RWPE2 (cell line): ENCODE data around the gene COX8C.

ENCODE experiments used
- ATAC-seq: fragments of 200-7000 bp; cut with Tn5 transposase; 3 replicates; pipeline ENCODE4 v1.9.1; 2021; ENCODE audit warnings: low read depth
- DNase-seq: peaks from one replicate; pipeline ENCODE4 v3.0.0-alpha.2; 2020; ENCODE audit warnings: low spot score
- H3K27ac ChIP-seq: fragments of 450-650 bp; 2 replicates; pipeline ENCODE4 v1.5.1; 2017; ENCODE audit warnings: mild to moderate bottlenecking; ENCODE audit not compliant: poor library complexity, severe bottlenecking
- H3K27me3 ChIP-seq: fragments of 250-450 bp; sonication (Bioruptor Pico); 2 replicates; pipeline ENCODE4 v1.5.1; 2021; ENCODE audit warnings: mild to moderate bottlenecking, moderate library complexity; ENCODE audit not compliant: insufficient read depth, poor library complexity, severe bottlenecking
- H3K36me3 ChIP-seq: fragments of 250-450 bp; sonication (Bioruptor Pico); 2 replicates; pipeline ENCODE4 v1.5.1; 2020; ENCODE audit warnings: low read depth, mild to moderate bottlenecking, moderate library complexity
- H3K4me1 ChIP-seq: fragments of 250-450 bp; sonication (Bioruptor Pico); 2 replicates; pipeline ENCODE4 v1.5.1; 2021; ENCODE audit warnings: mild to moderate bottlenecking, moderate library complexity; ENCODE audit not compliant: insufficient read depth, poor library complexity, severe bottlenecking
- H3K4me3 ChIP-seq: fragments of 250-450 bp; sonication (Bioruptor Pico); 2 replicates; pipeline ENCODE4 v1.5.1; 2021; ENCODE audit warnings: mild to moderate bottlenecking, moderate library complexity; ENCODE audit not compliant: severe bottlenecking
- H3K9me3 ChIP-seq: fragments of 250-450 bp; sonication (Bioruptor Pico); 2 replicates; pipeline ENCODE4 v1.5.1; 2021; ENCODE audit warnings: mild to moderate bottlenecking, moderate library complexity; ENCODE audit not compliant: severe bottlenecking
- CTCF ChIP-seq: fragments of 450-650 bp; IDR thresholded peaks from one replicate; pipeline ENCODE4 v1.5.1; 2017; ENCODE audit warnings: mild to moderate bottlenecking, moderate library complexity; ENCODE audit not compliant: poor library complexity, severe bottlenecking

The COX8C gene

GRCh38 chr14:93316716-93317115 lies 30.3 kb upstream of the COX8C start:
- no peak for ATAC-seq
- Histone ChIP-seq H3K27ac (no peak overlapping the region), H3K27me3 (no peaks in the 10 kb centered on the region)

GRCh38 chr14:93317210-93317874 lies 29.6 kb upstream of the COX8C start:
- ATAC-seq (no peak), DNase-seq (no peak)
- peaks cover 28% of the 10 kb centered on the region for H3K4me1 ChIP-seq
- TF ChIP-seq CTCF, result no peak
- peak overlapping the region; percentile 37 for H3K27ac ChIP-seq
- no peaks in the 10 kb centered on the region for H3K9me3 ChIP-seq
- H3K36me3 ChIP-seq, result peaks cover 3% of the 10 kb centered on the region; the same call in 1 of the 2 replicates
- no peak overlapping the region for H3K4me3 ChIP-seq
- H3K27me3 ChIP-seq, result no peaks in the 10 kb centered on the region

More at GRCh38 chr14:93316716-93317115, 30.3 kb upstream of the COX8C start:
- H3K9me3 ChIP-seq, result no peaks in the 10 kb centered on the region
- no peaks in the 10 kb centered on the region; the same call in 1 of the 2 replicates for H3K36me3 ChIP-seq
- H3K4me3 ChIP-seq, result no peak overlapping the region
- no peak for TF ChIP-seq CTCF
- peaks cover 28% of the 10 kb centered on the region for H3K4me1 ChIP-seq
- no peak for DNase-seq

- DNase-seq (no peak), ATAC-seq (peak; percentile 78)
- peaks cover 7% of the 10 kb centered on the region; the same call in 1 of the 2 replicates for H3K36me3 ChIP-seq
- H3K27ac ChIP-seq, result peak overlapping the region; percentile 37
- H3K4me1 ChIP-seq, result peaks cover 28% of the 10 kb centered on the region
- H3K9me3 ChIP-seq, result no peaks in the 10 kb centered on the region
- no peaks in the 10 kb centered on the region for H3K27me3 ChIP-seq
- no peak for TF ChIP-seq CTCF
- no peak overlapping the region for H3K4me3 ChIP-seq
Measured at GRCh38 chr14:93317875-93318807, 28.8 kb upstream of the COX8C start.

GRCh38 chr14:93318927-93319326 lies 28.1 kb upstream of the COX8C start:
- TF ChIP-seq CTCF, result no peak
- H3K27me3 ChIP-seq, result no peaks in the 10 kb centered on the region
- H3K9me3 ChIP-seq, result no peaks in the 10 kb centered on the region
- peaks cover 28% of the 10 kb centered on the region for H3K4me1 ChIP-seq
- ATAC-seq (0 out of 3 replicates have a peak, but pooled peaks have one; percentile 20), DNase-seq (no peak)
- H3K4me3 ChIP-seq, result no peak overlapping the region
- peaks cover 11% of the 10 kb centered on the region for H3K36me3 ChIP-seq
- H3K27ac ChIP-seq, result peak overlapping the region; percentile 37
